Measurements from ENCODE around the gene INHBB.

- no peak for TF ChIP-seq POLR2A (IDR thresholded peaks at IDR 0.05)
- no peak for TF ChIP-seq CTCF (IDR thresholded peaks at IDR 0.05 in 4 of 5, conservative IDR thresholded peaks at IDR 0.05 in 1 of 5)
These were observed 28.8 kb upstream of the INHBB start for GRCh38 chr2:120317180-120317533.

Data from gastrocnemius medialis (tissue), 4 donors.